Osteocyte (in vitro differentiated cells): Measurements from ENCODE around the gene DUSP2. TPM values are rescaled to one million over a fixed set of nuclear protein-coding genes. Genes with fewer than 3 reads are reported as not detected.

ENCODE experiments used
- DNase-seq: peaks from one replicate; pipeline ENCODE4 v3.0.0; 2021; ENCODE audit warnings: mixed read lengths; ENCODE audit not compliant: unreplicated experiment; ENCODE audit errors: extremely low spot score
- H3K27ac Mint-ChIP-seq: one replicate; pipeline ENCODE4 v1.8.0; 2021; ENCODE audit warnings: mild to moderate bottlenecking, mixed read lengths; ENCODE audit not compliant: unreplicated experiment
- H3K27me3 Mint-ChIP-seq: one replicate; pipeline ENCODE4 v1.8.0; 2021; ENCODE audit warnings: mixed read lengths; ENCODE audit not compliant: unreplicated experiment
- H3K36me3 Mint-ChIP-seq: one replicate; pipeline ENCODE4 v1.8.0; 2021; ENCODE audit warnings: mixed read lengths; ENCODE audit not compliant: unreplicated experiment
- H3K4me1 Mint-ChIP-seq: one replicate; pipeline ENCODE4 v1.8.0; 2021; ENCODE audit warnings: mixed read lengths; ENCODE audit not compliant: unreplicated experiment
- H3K4me3 Mint-ChIP-seq: one replicate; pipeline ENCODE4 v1.8.0; 2021; ENCODE audit warnings: mild to moderate bottlenecking, moderate library complexity, mixed read lengths; ENCODE audit not compliant: unreplicated experiment
- H3K9me3 Mint-ChIP-seq: one replicate; pipeline ENCODE4 v1.8.0; 2021; ENCODE audit warnings: mixed read lengths; ENCODE audit not compliant: unreplicated experiment
- total RNA-seq: library from RNA; stranded (reverse); gene quantifications from 2 replicates; pipeline ENCODE4 v1.2.1, GENCODE V29; 2021
- TF ChIP-seq, protein P1 (sequence below): fragments of 200-600 bp; sonication (generic); IDR thresholded peaks from 2 replicates; pipeline ENCODE4 v1.5.0; 2021; ENCODE audit warnings: antibody characterized with exemption, mild to moderate bottlenecking, moderate library complexity

Gene DUSP2
- total RNA-seq, 1 donor from 2014 or later = 0.78 TPM

DNA sequence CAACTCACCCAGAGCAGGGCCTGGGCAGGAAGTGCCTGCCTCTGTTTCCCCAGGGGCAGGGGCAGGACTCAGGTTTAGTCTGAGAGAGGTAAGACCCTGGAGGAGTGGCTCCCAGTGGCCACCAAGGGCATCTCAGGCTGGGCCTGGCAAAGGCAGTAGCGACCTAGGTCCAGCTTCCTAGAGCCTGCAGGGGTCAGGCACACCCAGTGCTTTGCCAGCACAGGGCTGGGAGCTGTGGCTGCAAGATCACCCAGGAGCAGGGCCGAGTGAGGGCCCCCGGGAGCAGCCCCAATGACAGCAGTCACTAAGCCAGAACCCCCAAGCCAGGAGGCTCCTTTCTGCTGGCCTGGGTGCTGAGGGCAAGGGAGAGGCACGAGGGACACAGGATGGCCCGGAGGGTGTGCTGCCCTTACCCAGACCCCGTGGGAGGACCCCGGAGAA, 8.8 kb upstream of the DUSP2 start:
- Mint-ChIP-seq H3K27ac (no peak overlapping the region), H3K4me1 (no peaks in the 10 kb centered on the region), H3K9me3 (no peaks in the 10 kb centered on the region), H3K4me3 (no peak overlapping the region), H3K36me3 (no peaks in the 10 kb centered on the region), H3K27me3 (peaks cover 2% of the 10 kb centered on the region)
- no peak for DNase-seq
- TF ChIP-seq, protein P1, sequence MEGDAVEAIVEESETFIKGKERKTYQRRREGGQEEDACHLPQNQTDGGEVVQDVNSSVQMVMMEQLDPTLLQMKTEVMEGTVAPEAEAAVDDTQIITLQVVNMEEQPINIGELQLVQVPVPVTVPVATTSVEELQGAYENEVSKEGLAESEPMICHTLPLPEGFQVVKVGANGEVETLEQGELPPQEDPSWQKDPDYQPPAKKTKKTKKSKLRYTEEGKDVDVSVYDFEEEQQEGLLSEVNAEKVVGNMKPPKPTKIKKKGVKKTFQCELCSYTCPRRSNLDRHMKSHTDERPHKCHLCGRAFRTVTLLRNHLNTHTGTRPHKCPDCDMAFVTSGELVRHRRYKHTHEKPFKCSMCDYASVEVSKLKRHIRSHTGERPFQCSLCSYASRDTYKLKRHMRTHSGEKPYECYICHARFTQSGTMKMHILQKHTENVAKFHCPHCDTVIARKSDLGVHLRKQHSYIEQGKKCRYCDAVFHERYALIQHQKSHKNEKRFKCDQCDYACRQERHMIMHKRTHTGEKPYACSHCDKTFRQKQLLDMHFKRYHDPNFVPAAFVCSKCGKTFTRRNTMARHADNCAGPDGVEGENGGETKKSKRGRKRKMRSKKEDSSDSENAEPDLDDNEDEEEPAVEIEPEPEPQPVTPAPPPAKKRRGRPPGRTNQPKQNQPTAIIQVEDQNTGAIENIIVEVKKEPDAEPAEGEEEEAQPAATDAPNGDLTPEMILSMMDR = no peak

DNA sequence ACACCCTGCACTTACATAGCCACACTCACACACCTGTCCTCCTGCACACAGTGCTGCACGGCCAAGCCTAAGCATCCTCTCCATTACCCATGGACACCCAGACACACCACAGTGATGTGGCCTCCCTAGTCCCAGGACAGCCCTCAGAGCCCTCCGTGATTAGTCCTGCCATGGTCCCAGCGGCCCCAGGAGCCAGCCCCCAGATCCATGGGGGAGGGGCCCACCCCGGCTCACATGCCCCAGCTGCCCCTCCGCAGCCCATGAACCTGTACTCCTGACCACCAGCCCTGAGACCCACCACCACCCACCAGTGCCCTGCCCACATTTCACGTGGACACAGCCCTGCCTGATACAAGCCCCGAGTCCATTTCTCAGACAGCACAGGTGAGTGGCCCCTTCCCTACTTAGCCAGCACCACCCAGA, 8.1 kb upstream of the DUSP2 start:
- TF ChIP-seq, protein P1 = no peak
- Mint-ChIP-seq H3K9me3 (no peaks in the 10 kb centered on the region), H3K27me3 (no peaks in the 10 kb centered on the region), H3K4me3 (no peak overlapping the region), H3K36me3 (no peaks in the 10 kb centered on the region), H3K4me1 (no peaks in the 10 kb centered on the region), H3K27ac (no peak overlapping the region)
- no peak for DNase-seq

- Mint-ChIP-seq H3K4me1 (no peaks in the 10 kb centered on the region), H3K27me3 (no peaks in the 10 kb centered on the region), H3K27ac (no peak overlapping the region), H3K36me3 (no peaks in the 10 kb centered on the region), H3K9me3 (no peaks in the 10 kb centered on the region), H3K4me3 (no peak overlapping the region)
- no peak for DNase-seq
- TF ChIP-seq, protein P1 = no peak
Measured at GRCh38 chr2:96152304-96153161, 7.3 kb upstream of the DUSP2 start.

DNA sequence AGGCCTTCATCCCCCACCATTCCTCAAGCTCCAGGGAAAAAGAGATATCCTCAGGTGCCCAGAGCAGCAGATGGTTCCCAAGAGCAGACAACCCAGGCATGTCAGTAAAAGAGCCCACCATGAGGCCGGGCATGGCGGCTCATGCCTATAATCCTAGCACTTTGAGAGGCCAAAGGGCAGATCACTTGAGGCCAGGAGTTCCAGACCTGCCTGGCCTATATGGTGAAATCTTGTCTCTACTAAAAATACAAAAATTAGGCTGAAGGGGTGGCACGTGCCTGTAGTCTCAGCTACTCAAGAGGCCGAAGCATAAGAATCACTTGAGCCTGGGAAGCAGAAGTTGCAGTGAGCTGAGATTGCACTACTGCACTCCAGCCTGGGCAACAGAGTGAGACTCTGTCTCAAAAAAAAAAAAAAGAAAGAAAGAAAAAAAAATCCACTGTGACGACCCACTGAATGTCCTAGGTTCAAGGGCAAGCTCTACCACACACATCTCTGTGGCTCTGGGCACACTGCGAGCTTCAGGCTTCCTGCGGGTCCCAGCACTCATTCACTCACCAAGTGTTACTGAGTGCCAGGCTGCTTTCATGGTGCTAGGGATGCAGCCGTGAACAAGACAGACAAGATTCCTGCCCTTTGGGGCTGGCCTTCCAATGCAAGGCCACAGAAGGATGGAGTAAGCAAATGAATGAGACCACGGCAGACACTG, 6.5 kb upstream of the DUSP2 start:
- no peaks in the 10 kb centered on the region for H3K4me1 Mint-ChIP-seq
- no peak for DNase-seq
- TF ChIP-seq, protein P1 = no peak
- no peak overlapping the region for H3K4me3 Mint-ChIP-seq
- no peaks in the 10 kb centered on the region for H3K9me3 Mint-ChIP-seq
- no peak overlapping the region for H3K27ac Mint-ChIP-seq
- H3K27me3 Mint-ChIP-seq = no peaks in the 10 kb centered on the region
- no peaks in the 10 kb centered on the region for H3K36me3 Mint-ChIP-seq
